ENCODE data around the gene NPAS3.

Gene NPAS3

DNA sequence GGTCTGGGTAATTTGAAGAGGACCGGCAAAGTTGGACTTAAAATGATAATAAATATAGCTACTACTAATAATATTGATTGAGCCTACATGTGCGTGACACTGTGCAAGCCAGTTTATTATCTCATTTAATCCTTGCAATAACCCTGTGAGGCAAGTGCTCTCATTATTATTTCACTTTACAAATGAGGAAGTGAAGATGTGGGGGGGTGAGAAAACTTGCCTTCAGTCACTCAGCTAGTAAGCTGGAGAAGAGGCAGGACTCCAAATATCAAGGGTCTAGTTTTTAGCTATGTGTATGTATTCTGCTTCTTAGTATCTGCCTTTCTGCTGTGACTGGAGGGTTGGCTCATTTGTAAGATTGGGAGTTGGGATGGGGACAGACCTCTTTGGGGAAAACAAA is 39.2 kb downstream of the NPAS3 start:
- H3K27me3 ChIP-seq (replicated peaks; ENCODE audit: insufficient read depth, low read length) = no peaks in the 10 kb centered on the region
- no peaks in the 10 kb centered on the region for H3K9me2 ChIP-seq (replicated peaks; ENCODE audit: insufficient read depth, low read length)
- DNase-seq = no peak
- no peak overlapping the region for H3K27ac ChIP-seq (ENCODE audit: low read length)
- no peaks in the 10 kb centered on the region for H4K20me1 ChIP-seq (ENCODE audit: insufficient read depth, low read length)
- H2AFZ ChIP-seq (ENCODE audit: low read length) = no peak overlapping the region
- H3K4me1 ChIP-seq (ENCODE audit: low read length) = no peaks in the 10 kb centered on the region
- no peaks in the 10 kb centered on the region for H3K9me3 ChIP-seq (replicated peaks; ENCODE audit: insufficient read depth, low read length)
- TF ChIP-seq EZH2phosphoT487 (IDR thresholded peaks at IDR 0.05; ENCODE audit: low read length) = no peak
- no peak for TF ChIP-seq CTCF (IDR thresholded peaks at IDR 0.05; ENCODE audit: low read length)
- TF ChIP-seq EZH2 (optimal IDR thresholded peaks at IDR 0.05; ENCODE audit: low read depth, low read length) = no peak
- no peak overlapping the region for H3K4me2 ChIP-seq (ENCODE audit: low read depth, low read length)
- no peak overlapping the region for H3K9ac ChIP-seq (ENCODE audit: low read length)
- H3F3A ChIP-seq (ENCODE audit: insufficient read depth, low read length) = no peaks in the 10 kb centered on the region
- H3K79me2 ChIP-seq (ENCODE audit: low read length) = no peaks in the 10 kb centered on the region
- H3K4me3 ChIP-seq (ENCODE audit: low read length) = no peak overlapping the region
- H3K36me3 ChIP-seq (replicated peaks; ENCODE audit: insufficient read depth, low read length) = no peaks in the 10 kb centered on the region

GRCh38 chr14:32978691-32979255 is 40.1 kb downstream of the NPAS3 start:
- DNase-seq = no peak
- H3K79me2 ChIP-seq (ENCODE audit: low read length) = no peaks in the 10 kb centered on the region
- no peaks in the 10 kb centered on the region for H3K27me3 ChIP-seq (replicated peaks; ENCODE audit: insufficient read depth, low read length)
- H3K36me3 ChIP-seq (replicated peaks; ENCODE audit: insufficient read depth, low read length) = no peaks in the 10 kb centered on the region
- no peak overlapping the region for H3K4me2 ChIP-seq (ENCODE audit: low read depth, low read length)
- no peak overlapping the region for H3K9ac ChIP-seq (ENCODE audit: low read length)
- H3K27ac ChIP-seq (ENCODE audit: low read length) = no peak overlapping the region
- no peaks in the 10 kb centered on the region for H3K9me2 ChIP-seq (replicated peaks; ENCODE audit: insufficient read depth, low read length)
- TF ChIP-seq EZH2phosphoT487 (IDR thresholded peaks at IDR 0.05; ENCODE audit: low read length) (no peak), EZH2 (optimal IDR thresholded peaks at IDR 0.05; ENCODE audit: low read depth, low read length) (no peak), CTCF (IDR thresholded peaks at IDR 0.05; ENCODE audit: low read length) (no peak)
- H3K4me3 ChIP-seq (ENCODE audit: low read length) = no peak overlapping the region
- no peaks in the 10 kb centered on the region for H4K20me1 ChIP-seq (ENCODE audit: insufficient read depth, low read length)
- H3F3A ChIP-seq (ENCODE audit: insufficient read depth, low read length) = no peaks in the 10 kb centered on the region
- no peaks in the 10 kb centered on the region for H3K9me3 ChIP-seq (replicated peaks; ENCODE audit: insufficient read depth, low read length)
- H3K4me1 ChIP-seq (ENCODE audit: low read length) = no peaks in the 10 kb centered on the region
- H2AFZ ChIP-seq (ENCODE audit: low read length) = no peak overlapping the region

DNA sequence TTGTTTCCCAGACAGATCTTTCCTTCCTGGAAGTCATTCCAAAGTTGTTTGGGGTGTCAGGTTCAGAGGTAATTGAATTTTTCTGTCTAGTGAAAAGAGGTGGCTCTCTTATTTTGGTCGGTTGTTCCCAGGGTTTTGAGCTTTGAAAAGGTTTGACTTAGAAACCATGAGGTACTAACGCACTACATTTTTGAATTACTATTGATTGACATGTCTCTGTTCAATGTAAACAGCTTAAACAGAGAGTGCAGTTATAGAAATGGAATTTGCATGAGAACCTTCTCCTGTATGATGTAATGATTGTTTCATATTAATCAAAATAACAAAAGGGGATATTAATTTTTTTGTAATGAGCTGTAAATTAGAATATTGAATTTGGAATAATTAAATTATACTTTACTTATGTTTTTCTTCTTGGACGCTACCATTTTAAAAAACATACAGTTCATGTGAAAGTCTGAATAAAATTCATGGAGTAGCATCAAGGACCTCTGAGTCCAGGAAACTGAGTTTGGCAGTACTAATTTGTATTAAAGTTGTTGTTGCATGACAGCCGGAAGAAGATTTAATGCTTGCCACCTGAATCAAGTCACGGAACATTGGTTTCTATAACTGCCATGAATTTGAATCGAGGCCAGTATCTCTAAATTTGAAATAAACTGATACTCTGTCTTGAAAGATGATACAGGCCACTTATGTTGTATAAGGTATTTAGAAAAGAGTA is 41.7 kb downstream of the NPAS3 start:
- Histone ChIP-seq H2AFZ (ENCODE audit: low read length) (no peak overlapping the region), H3K27me3 (replicated peaks; ENCODE audit: insufficient read depth, low read length) (no peaks in the 10 kb centered on the region), H3K4me1 (ENCODE audit: low read length) (no peaks in the 10 kb centered on the region), H3K4me2 (ENCODE audit: low read depth, low read length) (no peak overlapping the region), H3K36me3 (replicated peaks; ENCODE audit: insufficient read depth, low read length) (no peaks in the 10 kb centered on the region), H3K79me2 (ENCODE audit: low read length) (no peaks in the 10 kb centered on the region), H3K9me3 (replicated peaks; ENCODE audit: insufficient read depth, low read length) (no peaks in the 10 kb centered on the region), H3K4me3 (ENCODE audit: low read length) (no peak overlapping the region), H3K27ac (ENCODE audit: low read length) (no peak overlapping the region), H3F3A (ENCODE audit: insufficient read depth, low read length) (no peaks in the 10 kb centered on the region), H4K20me1 (ENCODE audit: insufficient read depth, low read length) (no peaks in the 10 kb centered on the region), H3K9ac (ENCODE audit: low read length) (no peak overlapping the region), H3K9me2 (replicated peaks; ENCODE audit: insufficient read depth, low read length) (no peaks in the 10 kb centered on the region)
- TF ChIP-seq EZH2phosphoT487 (IDR thresholded peaks at IDR 0.05; ENCODE audit: low read length) (no peak), CTCF (IDR thresholded peaks at IDR 0.05; ENCODE audit: low read length) (no peak), EZH2 (optimal IDR thresholded peaks at IDR 0.05; ENCODE audit: low read depth, low read length) (no peak)
- no peak for DNase-seq
